HepG2 (cell line): ENCODE results near the gene ALOX5AP. TPM values are rescaled to one million over a fixed set of nuclear protein-coding genes. Genes with fewer than 3 reads are reported as not detected.

Source experiments
- ATAC-seq: fragments of 200-7000 bp; cut with Tn5 transposase; 3 replicates; pipeline ENCODE4 v1.9.1; 2020; ENCODE audit warnings: mild to moderate bottlenecking, moderate library complexity
- BruUV-seq: library from RNA; stranded (reverse); fragments of 400-500 nt; replicated peaks from 2 replicates; lab custom pipeline; 2021; lab: Mats Ljungman, UMichigan
- CTCF ChIA-PET: fragments of 300-600 bp; formaldehyde crosslinking; extraction: SDS; loops from one replicate; lab custom pipeline; 2021; ENCODE audit warnings: low total read pairs, inconsistent platforms, low intra/inter-chr PET ratio; lab: Yijun Ruan, JAX
- POLR2A ChIA-PET: fragments of 350-600 bp; sonication (Branson Sonifier 250); formaldehyde crosslinking; loops from one replicate; lab custom pipeline; 2020; ENCODE audit warnings: antibody characterized with exemption, inconsistent platforms; lab: Yijun Ruan, JAX
- DNase-seq: peaks from one replicate; pipeline ENCODE4 v3.0.0-alpha.2; 2015; ENCODE audit warnings: low spot score
- FAIRE-seq: peaks from 3 replicates; lab custom pipeline; 2011; peaks lifted over from hg19 to GRCh38; lab: Jason Lieb, UNC
- H2AFZ ChIP-seq: one replicate; pipeline ENCODE4 v1.6.1; 2011; ENCODE audit warnings: low read length, inconsistent platforms
- H3K27ac ChIP-seq: fragments of 300-600 bp; 3 replicates; pipeline ENCODE4 v1.8.0; 2011; ENCODE audit warnings: mixed run types, mild to moderate bottlenecking, mixed read lengths, low read length, inconsistent platforms; ENCODE audit not compliant: insufficient read depth; ENCODE audit errors: extremely low read length
- H3K27me3 ChIP-seq, 2 experiments: fragments of 200-600 bp in 1 of 2; 2 replicates in 1 of 2; 3 replicates in 1 of 2; pipeline versions ENCODE4 v1.6.0 to v1.8.0; 2011; ENCODE audit warnings: low read length in 2 of 2, mild to moderate bottlenecking in 2 of 2, moderate library complexity in 2 of 2, inconsistent platforms in 1 of 2; ENCODE audit not compliant: insufficient read depth in 2 of 2, control insufficient read depth in 1 of 2
- H3K36me3 ChIP-seq, 2 experiments: fragments of 200-600 bp in 1 of 2; replicated peaks in 1 of 2; 2 replicates in 1 of 2; 3 replicates in 1 of 2; pipeline versions ENCODE4 v1.5.1 to v1.8.0; 2011; ENCODE audit warnings: low read length in 2 of 2, inconsistent platforms in 1 of 2; ENCODE audit not compliant: insufficient read depth in 2 of 2, control insufficient read depth in 1 of 2
- H3K4me1 ChIP-seq: 2 replicates; pipeline ENCODE4 v1.5.1; 2012; ENCODE audit warnings: low read length, inconsistent platforms; ENCODE audit not compliant: insufficient read depth
- H3K4me2 ChIP-seq: 2 replicates; pipeline ENCODE4 v1.6.0; 2011; ENCODE audit warnings: low read depth, low read length, inconsistent platforms
- H3K4me3 ChIP-seq, 3 experiments: fragments of 200-600 bp in 1 of 3; sonication (generic), shearing (Covaris generic) in 1 of 3; replicated peaks in 1 of 3; 2 replicates each; pipeline ENCODE4 v1.5.1; 2011 to 2016; ENCODE audit warnings: low read length in 3 of 3, inconsistent platforms in 2 of 3, low read depth in 2 of 3, mild to moderate bottlenecking in 2 of 3, control low read depth in 1 of 3, mixed read lengths in 1 of 3; ENCODE audit not compliant: insufficient read depth in 1 of 3
- H3K79me2 ChIP-seq: one replicate; pipeline ENCODE4 v1.6.1; 2011; ENCODE audit warnings: low read length, inconsistent platforms; ENCODE audit not compliant: insufficient read depth
- H3K9ac ChIP-seq: 2 replicates; pipeline ENCODE4 v1.6.0; 2011; ENCODE audit warnings: mild to moderate bottlenecking, low read depth, low read length, inconsistent platforms; ENCODE audit not compliant: insufficient read depth
- H3K9me3 ChIP-seq: 2 replicates; pipeline ENCODE4 v1.5.1; 2012; ENCODE audit warnings: mild to moderate bottlenecking, low read length
- H4K20me1 ChIP-seq: 2 replicates; pipeline ENCODE4 v1.6.0; 2011; ENCODE audit warnings: inconsistent platforms, mild to moderate bottlenecking, low read length, moderate library complexity; ENCODE audit not compliant: insufficient read depth
- ATAD3A ChIP-seq: sonication (generic); formaldehyde crosslinking; IDR thresholded peaks from 2 replicates; pipeline ENCODE4 v1.4.0; 2020; ENCODE audit warnings: missing genetic modification reagents
- ATF7 ChIP-seq, 2 experiments: fragments of 450-650 bp in 1 of 2; sonication (generic) in 1 of 2; formaldehyde crosslinking in 1 of 2; IDR thresholded peaks; 2 replicates each; pipeline versions ENCODE4 v1.4.0 to v1.6.1; 2016 to 2020; ENCODE audit warnings: antibody characterized with exemption in 1 of 2, mild to moderate bottlenecking in 1 of 2, missing genetic modification reagents in 1 of 2
- ETV6 ChIP-seq: sonication (generic); formaldehyde crosslinking; conservative IDR thresholded peaks from 2 replicates; pipeline ENCODE4 v1.4.0; 2020; ENCODE audit warnings: missing genetic modification reagents
- FLYWCH1 ChIP-seq: sonication (generic); formaldehyde crosslinking; IDR thresholded peaks from 2 replicates; pipeline ENCODE4 v1.8.1; 2023; ENCODE audit warnings: mild to moderate bottlenecking, missing genetic modification reagents
- NFE2L1 ChIP-seq: sonication (generic); formaldehyde crosslinking; IDR thresholded peaks from 2 replicates; pipeline ENCODE4 v1.4.0; 2020; ENCODE audit warnings: missing genetic modification reagents, mild to moderate bottlenecking, borderline replicate concordance
- NFYC ChIP-seq: IDR thresholded peaks from 2 replicates; pipeline ENCODE4 v1.6.1; 2016; ENCODE audit warnings: missing genetic modification reagents, missing compliant biosample characterization
- PCBP2 ChIP-seq: fragments of 200-400 bp; formaldehyde crosslinking; optimal IDR thresholded peaks from 2 replicates; pipeline ENCODE3; 2018; ENCODE audit warnings: low read length, low read depth; ENCODE audit not compliant: poor library complexity, severe bottlenecking
- ZFY ChIP-seq: sonication (generic); formaldehyde crosslinking; IDR thresholded peaks from 2 replicates; pipeline ENCODE4 v1.4.0; 2020; ENCODE audit warnings: missing genetic modification reagents
- ZNF776 ChIP-seq: sonication (generic); formaldehyde crosslinking; IDR thresholded peaks from 2 replicates; pipeline ENCODE4 v1.4.0; 2020; ENCODE audit warnings: mild to moderate bottlenecking, missing genetic modification reagents
- WGBS: methylation state at CpG from one replicate; pipeline ENCODE4 v1.1.6; 2017; ENCODE audit warnings: low lambda C conversion rate; 5-methylcytosine and 5-hydroxymethylcytosine counted together
- in situ Hi-C: cut with HindIII; loops from 2 replicates; pipeline ENCODE4 v1.10.0; 2017; ENCODE audit warnings: low pct_unique_long_range_greater_than_20kb; ENCODE audit not compliant: extremely low pct_ligation_motif_present
- intact Hi-C: fragments of 100-400 bp; cut with micrococcal nuclease; formaldehyde crosslinking; loops from one replicate; pipeline ENCODE4 v1.10.0; 2022; ENCODE audit not compliant: unreplicated experiment
- polyA plus RNA-seq, 8 experiments: library from polyadenylated mRNA; depleted of rRNA in 3 of 8; stranded (reverse) in 7 of 8; unstranded in 1 of 8; fragments of >200 nt; fragmentation: Illumina TruSeq in 4 of 8; extraction: Trizol in 4 of 8; gene quantifications; 2 replicates each; pipeline versions ENCODE4 v1.2.1 to v1.2.3, GENCODE V29; 2011 to 2016; ENCODE audit warnings: low read depth in 4 of 8, missing spikeins in 1 of 8, mixed read lengths in 1 of 8; ENCODE audit not compliant: insufficient read depth in 1 of 8
- total RNA-seq, 5 experiments: library from RNA; depleted of rRNA; stranded (reverse); fragments of >200 nt; fragmentation: Illumina TruSeq; extraction: Trizol; gene quantifications; 2 replicates each; pipeline ENCODE4 v1.2.3, GENCODE V29; 2016; ENCODE audit warnings: low read depth in 1 of 5
- TF ChIP-seq, protein P1 (sequence below): sonication (generic); formaldehyde crosslinking; IDR thresholded peaks from 2 replicates; pipeline ENCODE4 v1.4.0; 2020; ENCODE audit warnings: mild to moderate bottlenecking, missing genetic modification reagents
- TF ChIP-seq, protein P2 (sequence below): sonication (generic); formaldehyde crosslinking; IDR thresholded peaks from 2 replicates; pipeline ENCODE4 v1.8.0; 2022; ENCODE audit warnings: mild to moderate bottlenecking, missing genetic modification reagents, borderline replicate concordance

Gene ALOX5AP
- total and polyA plus RNA-seq, 2 of the 13 experiments (the other 11 are each of a cell fraction or from before 2014, with no cell fraction given), result 0.97 to 1.2 TPM

DNA sequence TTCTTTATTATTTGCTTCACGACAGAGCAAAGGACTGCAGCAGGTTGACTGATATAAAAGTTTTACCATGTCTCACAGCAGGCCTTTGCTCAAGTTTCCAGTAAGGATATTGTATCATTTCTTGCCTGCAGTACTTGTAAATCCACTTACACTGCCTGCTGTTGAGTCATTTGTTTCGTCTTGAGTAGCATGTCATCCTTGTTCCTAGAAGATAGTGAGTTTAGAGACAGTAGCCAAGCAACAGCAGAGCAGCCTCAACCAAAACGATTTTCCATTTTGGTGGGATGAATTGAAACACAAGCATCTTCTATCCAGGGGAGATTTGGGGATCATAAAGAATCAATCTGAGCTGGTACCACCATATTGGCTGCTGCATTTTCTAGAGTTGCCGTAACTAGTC is 24.0 kb upstream of the ALOX5AP start:
- Histone ChIP-seq H3K27me3 (no peaks in the 10 kb centered on the region), H3K27ac (no peak overlapping the region), H4K20me1 (no peaks in the 10 kb centered on the region), H3K9me3 (no peaks in the 10 kb centered on the region)
- CTCF ChIA-PET, result no interaction called here
- WGBS, result 27% methylated on average over 4 of the region's 4 CpGs
- POLR2A ChIA-PET, result no interaction called here
- in situ Hi-C loops, result no loop called here
- DNase-seq, result no peak
- ATAC-seq, result no peak
- TF ChIP-seq ATAD3A (no peak), ZFY (no peak), NFE2L1 (CRISPR knock-in tag) (no peak), NFYC (CRISPR knock-in tag) (no peak), ZNF776 (CRISPR knock-in tag) (no peak), PCBP2 (no peak), FLYWCH1 (CRISPR knock-in tag) (no peak), ETV6 (CRISPR knock-in tag) (no peak)
- TF ChIP-seq, protein P1, sequence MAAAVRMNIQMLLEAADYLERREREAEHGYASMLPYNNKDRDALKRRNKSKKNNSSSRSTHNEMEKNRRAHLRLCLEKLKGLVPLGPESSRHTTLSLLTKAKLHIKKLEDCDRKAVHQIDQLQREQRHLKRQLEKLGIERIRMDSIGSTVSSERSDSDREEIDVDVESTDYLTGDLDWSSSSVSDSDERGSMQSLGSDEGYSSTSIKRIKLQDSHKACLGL (CRISPR knock-in tag), result no peak
- TF ChIP-seq, all 625 proteins: peak for 0
- Histone ChIP-seq H3K4me3 (no peak overlapping the region), H3K4me2 (no peak overlapping the region), H3K79me2 (no peaks in the 10 kb centered on the region), H3K9ac (no peak overlapping the region), H3K4me1 (no peaks in the 10 kb centered on the region), H2AFZ (no peak overlapping the region), H3K36me3 (no peaks in the 10 kb centered on the region)
- intact Hi-C loops, result no loop called here
- no TSS peak for BruUV-seq
- FAIRE-seq, result no peak

DNA sequence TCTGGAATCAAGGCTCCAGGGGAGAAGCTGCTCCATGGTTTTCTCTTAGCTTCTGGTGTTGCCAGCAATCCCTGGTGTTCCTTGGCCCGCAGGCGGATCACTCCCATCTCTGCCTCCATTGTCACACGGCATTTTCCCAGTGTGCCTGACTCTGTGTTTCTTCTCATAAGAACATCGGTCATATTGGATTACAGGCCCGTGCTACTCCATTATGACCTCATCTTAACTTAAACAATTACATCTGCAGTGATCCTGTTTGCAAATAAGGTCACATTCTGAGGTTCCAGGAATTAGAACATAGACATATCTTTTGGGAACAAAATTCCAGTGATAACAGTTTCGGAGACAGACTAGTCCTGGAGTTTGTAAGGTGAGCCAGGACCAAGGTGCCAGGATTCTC is 23.5 kb upstream of the ALOX5AP start:
- H3K36me3 ChIP-seq, result no peaks in the 10 kb centered on the region
- no peaks in the 10 kb centered on the region for H3K4me1 ChIP-seq
- H3K27me3 ChIP-seq, result no peaks in the 10 kb centered on the region
- H2AFZ ChIP-seq, result no peak overlapping the region
- H4K20me1 ChIP-seq, result no peaks in the 10 kb centered on the region
- 35% methylated on average over 6 of the region's 6 CpGs for WGBS
- no peak overlapping the region for H3K4me3 ChIP-seq
- no peak for ATAC-seq
- H3K27ac ChIP-seq, result no peak overlapping the region
- no TSS peak for BruUV-seq
- no peak for DNase-seq
- FAIRE-seq, result no peak
- intact Hi-C loops (no loop called here), in situ Hi-C loops (no loop called here)
- ChIA-PET CTCF (no interaction called here), POLR2A (no interaction called here)
- H3K79me2 ChIP-seq, result no peaks in the 10 kb centered on the region
- H3K9me3 ChIP-seq, result no peaks in the 10 kb centered on the region
- TF ChIP-seq, protein P2, sequence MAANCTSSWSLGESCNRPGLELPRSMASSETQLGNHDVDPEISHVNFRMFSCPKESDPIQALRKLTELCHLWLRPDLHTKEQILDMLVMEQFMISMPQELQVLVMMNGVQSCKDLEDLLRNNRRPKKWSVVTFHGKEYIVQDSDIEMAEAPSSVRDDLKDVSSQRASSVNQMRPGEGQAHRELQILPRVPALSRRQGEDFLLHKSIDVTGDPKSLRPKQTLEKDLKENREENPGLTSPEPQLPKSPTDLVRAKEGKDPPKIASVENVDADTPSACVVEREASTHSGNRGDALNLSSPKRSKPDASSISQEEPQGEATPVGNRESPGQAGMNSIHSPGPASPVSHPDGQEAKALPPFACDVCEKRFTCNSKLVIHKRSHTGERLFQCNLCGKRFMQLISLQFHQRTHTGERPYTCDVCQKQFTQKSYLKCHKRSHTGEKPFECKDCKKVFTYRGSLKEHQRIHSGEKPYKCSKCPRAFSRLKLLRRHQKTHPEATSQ (CRISPR knock-in tag), result no peak
- peak; percentile 61 for TF ChIP-seq ATF7 (IDR thresholded peaks at IDR 0.05)
- TF ChIP-seq ATF7 (CRISPR knock-in tag; IDR thresholded peaks at IDR 0.05), result no peak
- no peak overlapping the region for H3K9ac ChIP-seq
- H3K4me2 ChIP-seq, result no peak overlapping the region
